ENCODE results near the gene FRMD5.

DNA sequence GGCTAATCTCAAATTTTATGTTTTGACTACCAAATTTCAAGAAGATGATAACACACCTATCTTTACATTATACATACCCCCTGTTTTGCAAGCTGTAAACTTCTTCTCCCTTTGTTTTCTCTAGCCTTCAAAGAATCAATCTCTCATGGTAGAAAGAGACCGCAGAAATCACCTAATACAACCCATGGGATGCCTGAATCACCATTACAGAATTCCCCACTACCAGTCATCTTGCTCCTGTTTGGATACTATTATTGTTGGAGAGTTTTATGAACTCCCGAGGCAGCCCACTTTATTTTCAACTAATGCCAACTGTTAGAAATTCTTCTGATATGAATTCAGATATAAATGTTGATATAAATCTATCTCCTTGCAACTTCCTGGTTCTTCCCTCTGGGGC, 110.9 kb downstream of the FRMD5 start:
- TF ChIP-seq, protein P1, sequence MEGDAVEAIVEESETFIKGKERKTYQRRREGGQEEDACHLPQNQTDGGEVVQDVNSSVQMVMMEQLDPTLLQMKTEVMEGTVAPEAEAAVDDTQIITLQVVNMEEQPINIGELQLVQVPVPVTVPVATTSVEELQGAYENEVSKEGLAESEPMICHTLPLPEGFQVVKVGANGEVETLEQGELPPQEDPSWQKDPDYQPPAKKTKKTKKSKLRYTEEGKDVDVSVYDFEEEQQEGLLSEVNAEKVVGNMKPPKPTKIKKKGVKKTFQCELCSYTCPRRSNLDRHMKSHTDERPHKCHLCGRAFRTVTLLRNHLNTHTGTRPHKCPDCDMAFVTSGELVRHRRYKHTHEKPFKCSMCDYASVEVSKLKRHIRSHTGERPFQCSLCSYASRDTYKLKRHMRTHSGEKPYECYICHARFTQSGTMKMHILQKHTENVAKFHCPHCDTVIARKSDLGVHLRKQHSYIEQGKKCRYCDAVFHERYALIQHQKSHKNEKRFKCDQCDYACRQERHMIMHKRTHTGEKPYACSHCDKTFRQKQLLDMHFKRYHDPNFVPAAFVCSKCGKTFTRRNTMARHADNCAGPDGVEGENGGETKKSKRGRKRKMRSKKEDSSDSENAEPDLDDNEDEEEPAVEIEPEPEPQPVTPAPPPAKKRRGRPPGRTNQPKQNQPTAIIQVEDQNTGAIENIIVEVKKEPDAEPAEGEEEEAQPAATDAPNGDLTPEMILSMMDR (IDR thresholded peaks at IDR 0.05): no peak
- TF ChIP-seq POLR2A (IDR thresholded peaks at IDR 0.05): no peak
